ENCODE results near the gene SMARCA5. TPM values are rescaled to one million over a fixed set of nuclear protein-coding genes. Genes with fewer than 3 reads are reported as not detected.
A peak's percentile ranks its signal among the peaks of the same experiment; 100 is the strongest.

SMARCA5 gene, protein sequence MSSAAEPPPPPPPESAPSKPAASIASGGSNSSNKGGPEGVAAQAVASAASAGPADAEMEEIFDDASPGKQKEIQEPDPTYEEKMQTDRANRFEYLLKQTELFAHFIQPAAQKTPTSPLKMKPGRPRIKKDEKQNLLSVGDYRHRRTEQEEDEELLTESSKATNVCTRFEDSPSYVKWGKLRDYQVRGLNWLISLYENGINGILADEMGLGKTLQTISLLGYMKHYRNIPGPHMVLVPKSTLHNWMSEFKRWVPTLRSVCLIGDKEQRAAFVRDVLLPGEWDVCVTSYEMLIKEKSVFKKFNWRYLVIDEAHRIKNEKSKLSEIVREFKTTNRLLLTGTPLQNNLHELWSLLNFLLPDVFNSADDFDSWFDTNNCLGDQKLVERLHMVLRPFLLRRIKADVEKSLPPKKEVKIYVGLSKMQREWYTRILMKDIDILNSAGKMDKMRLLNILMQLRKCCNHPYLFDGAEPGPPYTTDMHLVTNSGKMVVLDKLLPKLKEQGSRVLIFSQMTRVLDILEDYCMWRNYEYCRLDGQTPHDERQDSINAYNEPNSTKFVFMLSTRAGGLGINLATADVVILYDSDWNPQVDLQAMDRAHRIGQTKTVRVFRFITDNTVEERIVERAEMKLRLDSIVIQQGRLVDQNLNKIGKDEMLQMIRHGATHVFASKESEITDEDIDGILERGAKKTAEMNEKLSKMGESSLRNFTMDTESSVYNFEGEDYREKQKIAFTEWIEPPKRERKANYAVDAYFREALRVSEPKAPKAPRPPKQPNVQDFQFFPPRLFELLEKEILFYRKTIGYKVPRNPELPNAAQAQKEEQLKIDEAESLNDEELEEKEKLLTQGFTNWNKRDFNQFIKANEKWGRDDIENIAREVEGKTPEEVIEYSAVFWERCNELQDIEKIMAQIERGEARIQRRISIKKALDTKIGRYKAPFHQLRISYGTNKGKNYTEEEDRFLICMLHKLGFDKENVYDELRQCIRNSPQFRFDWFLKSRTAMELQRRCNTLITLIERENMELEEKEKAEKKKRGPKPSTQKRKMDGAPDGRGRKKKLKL
- total RNA-seq = 15.5 TPM

DNA sequence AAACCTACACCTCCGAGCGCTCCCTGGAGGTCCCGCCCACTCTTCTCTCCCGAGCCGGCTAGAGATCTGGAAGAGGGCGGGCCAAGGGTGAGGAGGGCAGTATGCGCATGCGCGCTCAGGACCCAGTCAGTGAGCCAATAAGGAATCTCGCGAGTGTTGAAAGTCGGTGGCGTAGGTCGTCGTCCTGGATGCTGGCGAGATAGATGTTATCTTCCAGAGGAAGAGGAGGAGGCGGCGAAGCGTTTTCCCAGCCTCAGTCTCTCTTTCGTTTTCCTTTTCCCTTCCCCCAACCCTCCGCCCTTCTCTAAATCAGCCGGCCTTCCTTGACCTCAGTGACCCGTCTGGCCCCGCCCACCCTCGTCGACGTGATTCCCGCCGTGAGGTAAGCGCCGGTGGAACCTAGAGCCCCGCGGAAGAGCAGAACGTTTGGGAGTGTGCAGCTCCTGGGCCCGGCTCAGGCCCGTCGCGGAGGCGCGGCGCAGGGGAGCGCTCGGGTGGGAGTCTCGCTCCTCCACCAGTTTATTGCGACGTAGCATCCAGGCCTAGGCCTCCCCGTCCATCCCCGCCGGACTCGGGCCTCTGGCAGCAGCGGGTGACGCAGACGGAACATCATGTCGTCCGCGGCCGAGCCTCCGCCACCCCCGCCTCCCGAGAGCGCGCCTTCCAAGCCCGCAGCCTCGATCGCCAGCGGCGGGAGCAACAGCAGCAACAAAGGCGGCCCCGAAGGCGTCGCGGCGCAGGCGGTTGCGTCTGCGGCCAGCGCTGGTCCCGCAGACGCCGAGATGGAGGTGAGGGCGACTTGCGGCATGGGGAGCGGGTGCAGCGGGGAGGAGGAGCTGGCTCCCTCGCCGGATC is at the start of gene SMARCA5:
SMARCA5 (plus strand) TSS at position 389 of the 855 bp plus-strand sequence; CDS start at position 612, 223 bp downstream.
- DNase-seq (ENCODE audit: low spot score in 2 of 2) = peak; percentile 94 to 99
- TF ChIP-seq CTCF (IDR thresholded peaks at IDR 0.05) = no peak
- Histone ChIP-seq H3K27ac (peak within 1 kb of the TSS; percentile 97 to 98), H3K4me3 (peak within 1 kb of the TSS; percentile 65 to 84), H3K4me1 (peaks cover 0 to 14% of the 10 kb centered on the region in 2 donors), H3K36me3 (peaks cover 0 to 7% of the 10 kb centered on the region in 2 donors), H3K27me3 (no peaks in the 10 kb centered on the region), H3K9me3 (no peaks in the 10 kb centered on the region)
- intact Hi-C loops (cut with DNase I) = loop anchor here (1.0 to 2.0 kb wide), 4 partner anchors 107 to 1585 kb away; partner anchors contain the start of genes ABCE1, ANAPC10 and USP38

DNA sequence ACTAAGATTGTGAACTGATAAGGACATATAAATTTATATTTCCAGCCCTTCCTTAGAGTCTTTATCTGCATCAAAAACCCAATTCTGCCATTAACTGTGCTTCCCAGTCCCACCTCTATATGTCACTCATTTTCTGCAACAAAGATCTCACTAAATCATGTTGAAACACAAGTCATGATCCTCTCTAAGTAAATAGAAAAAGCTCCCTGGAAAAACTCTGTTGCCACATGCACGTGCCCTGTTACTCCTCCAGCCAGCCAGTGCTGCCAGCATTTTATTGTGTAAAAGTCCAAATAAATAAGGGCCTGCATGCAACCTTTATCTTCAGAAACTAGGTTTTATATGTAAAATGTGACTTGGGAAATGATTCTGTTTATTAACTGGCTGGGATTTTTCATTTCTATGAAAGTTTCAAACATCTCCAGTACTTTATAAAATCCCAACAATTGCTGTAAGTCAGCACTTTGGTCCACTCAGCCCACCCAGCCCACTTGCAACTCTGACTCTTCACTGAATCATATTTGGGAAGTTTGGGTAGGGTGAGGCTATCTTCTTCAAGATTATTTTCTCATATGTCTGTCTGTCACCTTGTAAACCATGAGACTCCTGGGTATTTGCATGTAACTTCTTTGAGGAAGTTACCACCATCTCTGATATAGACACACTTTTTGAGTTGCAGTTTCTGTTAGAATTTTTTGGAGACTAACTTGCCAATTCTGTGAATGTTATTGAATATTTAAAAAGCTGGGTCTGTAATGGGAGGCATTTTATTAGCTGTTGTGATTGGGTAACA is 40.0 kb upstream of the SMARCA5 start:
- Histone ChIP-seq H3K27ac (no peak overlapping the region), H3K27me3 (no peaks in the 10 kb centered on the region), H3K4me3 (no peak overlapping the region), H3K9me3 (no peaks in the 10 kb centered on the region), H3K4me1 (no peaks in the 10 kb centered on the region), H3K36me3 (peaks cover 13 to 29% of the 10 kb centered on the region in 2 donors)
- no peak for TF ChIP-seq CTCF (IDR thresholded peaks at IDR 0.05)
- intact Hi-C loops (cut with DNase I) = no loop called here
- DNase-seq (ENCODE audit: low spot score in 2 of 2) = no peak

GRCh38 chr4:143477487-143477886 is 36.0 kb upstream of the SMARCA5 start:
- intact Hi-C loops (cut with DNase I) = no loop called here
- H3K27ac ChIP-seq = no peak overlapping the region
- no peak for DNase-seq (ENCODE audit: low spot score in 2 of 2)

GRCh38 chr4:143481361-143481760 is 32.1 kb upstream of the SMARCA5 start:
- Histone ChIP-seq H3K4me3 (no peak overlapping the region), H3K4me1 (no peaks in the 10 kb centered on the region), H3K27ac (no peak overlapping the region), H3K9me3 (no peaks in the 10 kb centered on the region), H3K27me3 (no peaks in the 10 kb centered on the region), H3K36me3 (peaks cover under 1 to 6% of the 10 kb centered on the region in 2 donors)
- no peak for TF ChIP-seq CTCF (IDR thresholded peaks at IDR 0.05)
- intact Hi-C loops (cut with DNase I) = no loop called here
- no peak for DNase-seq (ENCODE audit: low spot score in 2 of 2)

More at GRCh38 chr4:143477487-143477886, 36.0 kb upstream of the SMARCA5 start:
- H3K4me1 ChIP-seq = no peaks in the 10 kb centered on the region
- peaks cover 7 to 9% of the 10 kb centered on the region in 2 donors for H3K36me3 ChIP-seq
- no peaks in the 10 kb centered on the region for H3K9me3 ChIP-seq
- H3K4me3 ChIP-seq = no peak overlapping the region
- H3K27me3 ChIP-seq = no peaks in the 10 kb centered on the region
- TF ChIP-seq CTCF (IDR thresholded peaks at IDR 0.05) = no peak
